ENCODE results near the gene NR1H2.
"Not testable (repeated sequence)": the region's sequence is repeated elsewhere in the genome, so short reads cannot be mapped to it uniquely, and the experiment has no call there.

DNA sequence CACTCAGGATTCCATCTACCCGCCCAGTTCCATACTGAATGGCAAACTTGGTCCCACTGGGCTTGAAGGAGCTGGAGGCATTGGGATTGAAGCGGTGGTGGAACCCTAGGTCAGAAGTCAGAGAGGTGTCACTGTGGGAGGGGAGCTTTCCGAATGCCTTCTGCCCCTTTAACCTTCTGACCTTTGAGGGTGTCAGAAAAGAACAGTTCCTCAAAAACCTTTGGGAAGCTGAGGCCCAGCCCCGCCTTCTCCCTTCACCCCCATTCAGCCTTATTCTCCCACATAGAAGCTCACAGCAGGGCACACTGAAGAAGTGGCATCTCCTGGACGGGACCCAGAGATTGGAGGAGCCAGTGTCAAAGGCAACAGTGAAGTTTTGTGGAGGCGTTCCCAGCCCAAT is 39.2 kb upstream of the NR1H2 start:
- TF ChIP-seq EZH2 (IDR thresholded peaks at IDR 0.05; ENCODE audit: insufficient read depth, poor library complexity, severe bottlenecking); EZH2phosphoT487 (IDR thresholded peaks at IDR 0.05; ENCODE audit: insufficient read depth, low read depth): not testable (repeated sequence)

Data from GM23248 (cell line).